Chondrocyte (in vitro differentiated cells): Measurements from ENCODE around the gene PSD2. TPM values are rescaled to one million over a fixed set of nuclear protein-coding genes. Genes with fewer than 3 reads are reported as not detected.
A peak's percentile ranks its signal among the peaks of the same experiment; 100 is the strongest.

Experiments used
- DNase-seq: peaks from one replicate; pipeline ENCODE4 v3.0.0; 2021; ENCODE audit warnings: mixed read lengths, low spot score
- H3K27ac Mint-ChIP-seq: one replicate; pipeline ENCODE4 v1.8.0; 2021; ENCODE audit warnings: mild to moderate bottlenecking, moderate library complexity, mixed read lengths; ENCODE audit not compliant: unreplicated experiment
- H3K27me3 Mint-ChIP-seq: 2 replicates; pipeline ENCODE4 v1.8.0; 2021; ENCODE audit warnings: low read depth, mixed read lengths
- H3K36me3 Mint-ChIP-seq: 2 replicates; pipeline ENCODE4 v1.8.0; 2021; ENCODE audit warnings: low read depth, mixed read lengths
- H3K4me1 Mint-ChIP-seq: 2 replicates; pipeline ENCODE4 v1.8.0; 2021; ENCODE audit warnings: low read depth, mild to moderate bottlenecking, mixed read lengths
- H3K4me3 Mint-ChIP-seq: one replicate; pipeline ENCODE4 v1.8.0; 2021; ENCODE audit warnings: mild to moderate bottlenecking, moderate library complexity, mixed read lengths; ENCODE audit not compliant: unreplicated experiment
- H3K9me3 Mint-ChIP-seq: 2 replicates; pipeline ENCODE4 v1.8.0; 2021; ENCODE audit warnings: low read depth, mixed read lengths
- CTCF ChIP-seq: fragments of 200-600 bp; sonication (generic); IDR thresholded peaks from 2 replicates; pipeline ENCODE4 v1.5.0; 2021; ENCODE audit warnings: antibody characterized with exemption, mild to moderate bottlenecking, moderate library complexity
- total RNA-seq: library from RNA; stranded (reverse); gene quantifications from 3 replicates; pipeline ENCODE4 v1.2.1, GENCODE V29; 2021

PSD2 gene
- total RNA-seq, 1 donor from 2014 or later, result 0.47 TPM

- H3K9me3 Mint-ChIP-seq, result no peaks in the 10 kb centered on the region
- peaks cover 3% of the 10 kb centered on the region for H3K27me3 Mint-ChIP-seq
- TF ChIP-seq CTCF, result no peak
- peaks cover 5% of the 10 kb centered on the region for H3K4me1 Mint-ChIP-seq
- no peak overlapping the region for H3K27ac Mint-ChIP-seq
- H3K4me3 Mint-ChIP-seq, result no peak overlapping the region
- peaks cover 2% of the 10 kb centered on the region for H3K36me3 Mint-ChIP-seq
- no peak for DNase-seq
These were observed 18.7 kb upstream of the PSD2 start for GRCh38 chr5:139776861-139777260.

- H3K36me3 Mint-ChIP-seq, result peaks cover 2% of the 10 kb centered on the region
- H3K27me3 Mint-ChIP-seq, result peaks cover 10% of the 10 kb centered on the region
- H3K27ac Mint-ChIP-seq, result peak overlapping the region; percentile 76
- no peak overlapping the region for H3K4me3 Mint-ChIP-seq
- TF ChIP-seq CTCF, result no peak
- H3K9me3 Mint-ChIP-seq, result no peaks in the 10 kb centered on the region
- DNase-seq, result no peak
- peaks cover 4% of the 10 kb centered on the region for H3K4me1 Mint-ChIP-seq
These were observed 12.1 kb upstream of the PSD2 start for GRCh38 chr5:139783436-139783965.

GRCh38 chr5:139784488-139784887 is 11.1 kb upstream of the PSD2 start:
- Mint-ChIP-seq H3K4me3 (no peak overlapping the region), H3K36me3 (peaks cover 2% of the 10 kb centered on the region), H3K4me1 (peaks cover 4% of the 10 kb centered on the region), H3K9me3 (no peaks in the 10 kb centered on the region), H3K27me3 (peaks cover 10% of the 10 kb centered on the region), H3K27ac (no peak overlapping the region)
- DNase-seq, result no peak
- TF ChIP-seq CTCF, result no peak

GRCh38 chr5:139787257-139787567 is 8.4 kb upstream of the PSD2 start:
- no peaks in the 10 kb centered on the region for H3K9me3 Mint-ChIP-seq
- H3K4me1 Mint-ChIP-seq, result peaks cover 4% of the 10 kb centered on the region
- no peak for DNase-seq
- TF ChIP-seq CTCF, result no peak
- no peak overlapping the region for H3K27ac Mint-ChIP-seq
- peaks cover 17% of the 10 kb centered on the region for H3K27me3 Mint-ChIP-seq
- peaks cover 2% of the 10 kb centered on the region for H3K36me3 Mint-ChIP-seq
- no peak overlapping the region for H3K4me3 Mint-ChIP-seq

- H3K27me3 Mint-ChIP-seq, result peaks cover 18% of the 10 kb centered on the region
- peak; percentile 88 for TF ChIP-seq CTCF
- peaks cover 4% of the 10 kb centered on the region for H3K4me1 Mint-ChIP-seq
- DNase-seq, result no peak
- H3K27ac Mint-ChIP-seq, result peak overlapping the region; percentile 76
- no peaks in the 10 kb centered on the region for H3K9me3 Mint-ChIP-seq
- H3K4me3 Mint-ChIP-seq, result peak overlapping the region; percentile 95
- H3K36me3 Mint-ChIP-seq, result peaks cover 2% of the 10 kb centered on the region
These were observed 7.9 kb upstream of the PSD2 start for GRCh38 chr5:139787568-139788293.
